Posterior vena cava (tissue), 2 donors: Measurements from ENCODE around the gene CCDC24. TPM values are rescaled to one million over a fixed set of nuclear protein-coding genes. Genes with fewer than 3 reads are reported as not detected.

ENCODE experiments used
- DNase-seq: peaks from one replicate; pipeline ENCODE4 v3.0.0-alpha.2; 2020; ENCODE audit warnings: low spot score
- intact Hi-C, 2 donors: fragments of 100-400 bp; cut with DNase I; formaldehyde crosslinking; loops; one replicate each; pipeline versions ENCODE4 v1.14.1 to v1.14.2; 2022 to 2023
- total RNA-seq, 2 donors: library from RNA; stranded (reverse); fragmentation: NEBNext Ultra II Directional; extraction: Animal tissue kit (Norgen Biotek cat#: 25700); gene quantifications; one replicate each; pipeline ENCODE4 v1.2.1, GENCODE V29; 2021
- donor health status: DM: yes; HTN: yes; CAD: no.
- donor health status: DM: yes; HTN: yes; CAD: no.

Gene CCDC24
- total RNA-seq, 2 donors from 2014 or later, result 2.5 to 4.1 TPM

- no peak for DNase-seq
- intact Hi-C loops, result no loop called here
These were observed 30.6 kb upstream of the CCDC24 start for GRCh38 chr1:43960798-43961197.

- intact Hi-C loops, result no loop called here
- DNase-seq, result no peak
These were observed 29.7 kb upstream of the CCDC24 start for GRCh38 chr1:43961692-43962091.

GRCh38 chr1:43962324-43962723 is 29.1 kb upstream of the CCDC24 start:
- no peak for DNase-seq
- intact Hi-C loops, result no loop called here

- intact Hi-C loops, result no loop called here
- no peak for DNase-seq
These were observed 28.4 kb upstream of the CCDC24 start for GRCh38 chr1:43963006-43963405.

- intact Hi-C loops, result no loop called here
- DNase-seq, result no peak
These were observed 27.5 kb upstream of the CCDC24 start for GRCh38 chr1:43963890-43964289.

- DNase-seq, result no peak
- intact Hi-C loops, result no loop called here
These were observed 26.1 kb upstream of the CCDC24 start for GRCh38 chr1:43965316-43965715.

GRCh38 chr1:43968348-43968948 is 23.0 kb upstream of the CCDC24 start:
- no peak for DNase-seq
- intact Hi-C loops, result no loop called here

GRCh38 chr1:43969416-43969745 is 22.0 kb upstream of the CCDC24 start:
- DNase-seq, result no peak
- intact Hi-C loops, result no loop called here

GRCh38 chr1:43969746-43970466 is 21.5 kb upstream of the CCDC24 start, which contains the start of gene DPH2:
DPH2 (plus strand) TSS chr1:43970010; CDS start chr1:43970176, 166 bp downstream.
- intact Hi-C loops, result no loop called here
- peak; percentile 99 for DNase-seq

GRCh38 chr1:43970502-43970901 is 20.9 kb upstream of the CCDC24 start:
- intact Hi-C loops, result no loop called here
- no peak for DNase-seq

GRCh38 chr1:43970911-43971310 is 20.5 kb upstream of the CCDC24 start:
- peak; percentile 61 for DNase-seq
- intact Hi-C loops, result no loop called here

- intact Hi-C loops, result no loop called here
- peak; percentile 76 for DNase-seq
These were observed 19.9 kb upstream of the CCDC24 start for GRCh38 chr1:43971336-43971980.

- intact Hi-C loops, result no loop called here
- DNase-seq, result no peak
These were observed 17.4 kb upstream of the CCDC24 start for GRCh38 chr1:43973981-43974442.

GRCh38 chr1:43974443-43975248 is 16.8 kb upstream of the CCDC24 start, which contains the start of gene ATP6V0B:
ATP6V0B (plus strand) TSS chr1:43974960; CDS start chr1:43975041, 81 bp downstream.
- intact Hi-C loops, result no loop called here
- DNase-seq, result peak; percentile 99

GRCh38 chr1:43975249-43975961 is 16.0 kb upstream of the CCDC24 start:
- intact Hi-C loops, result no loop called here
- peak; percentile 93 for DNase-seq

GRCh38 chr1:43976045-43976444 is 15.4 kb upstream of the CCDC24 start:
- intact Hi-C loops, result no loop called here
- DNase-seq, result no peak

GRCh38 chr1:43976890-43977289 is 14.5 kb upstream of the CCDC24 start:
- intact Hi-C loops, result no loop called here
- no peak for DNase-seq

GRCh38 chr1:43977376-43978263 is 13.8 kb upstream of the CCDC24 start:
- peak; percentile 68 for DNase-seq
- intact Hi-C loops, result no loop called here
